ENCODE measurements around the gene UHMK1. TPM values are rescaled to one million over a fixed set of nuclear protein-coding genes. Genes with fewer than 3 reads are reported as not detected.
"Not testable (repeated sequence)": the region's sequence is repeated elsewhere in the genome, so short reads cannot be mapped to it uniquely, and the experiment has no call there.

Gene UHMK1
- total RNA-seq, 8 experiments from 2014 or later: 26.7 to 79.7 (median 36.7) TPM

DNA sequence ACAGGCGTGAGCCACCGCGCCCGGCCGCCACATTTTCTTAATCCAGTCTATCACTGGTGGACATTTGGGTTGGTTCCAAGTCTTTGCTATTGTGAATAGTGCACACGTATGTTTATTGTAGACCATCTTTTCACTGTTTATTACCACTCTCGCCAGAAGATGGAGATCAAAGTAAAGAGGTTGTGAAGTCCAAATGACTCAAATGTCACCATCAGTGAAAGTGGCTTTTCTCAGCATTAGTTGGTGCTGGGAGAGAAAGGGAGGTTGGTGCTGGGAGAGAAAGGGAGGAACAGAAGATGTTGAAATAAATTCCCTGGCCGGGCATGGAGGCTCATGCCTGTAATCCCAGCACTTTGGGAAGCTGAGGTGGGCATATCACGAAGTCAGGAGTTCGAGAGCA, 10.4 kb upstream of the UHMK1 start:
- 43 to 96% (median 84%) methylated on average over 1 to 5 of the region's 10 CpGs; no CpG with 5 or more reads in 3 of the 10 experiments for WGBS, 10 experiments
- in situ Hi-C loops (cut with MboI; ENCODE audit: low pct_unique_long_range_greater_than_20kb in 2 of 9, low sequenced_read_pairs in 9 of 9, unreplicated experiment in 9 of 9): no loop called here
- Histone ChIP-seq H3K4me1 (replicated peaks in 1 of 2) (no peaks in the 10 kb centered on the region), H3K27ac (no peak overlapping the region), H3K4me3 (no peak overlapping the region)
- no peak for ATAC-seq (replicated peaks in 6 of 8)

DNA sequence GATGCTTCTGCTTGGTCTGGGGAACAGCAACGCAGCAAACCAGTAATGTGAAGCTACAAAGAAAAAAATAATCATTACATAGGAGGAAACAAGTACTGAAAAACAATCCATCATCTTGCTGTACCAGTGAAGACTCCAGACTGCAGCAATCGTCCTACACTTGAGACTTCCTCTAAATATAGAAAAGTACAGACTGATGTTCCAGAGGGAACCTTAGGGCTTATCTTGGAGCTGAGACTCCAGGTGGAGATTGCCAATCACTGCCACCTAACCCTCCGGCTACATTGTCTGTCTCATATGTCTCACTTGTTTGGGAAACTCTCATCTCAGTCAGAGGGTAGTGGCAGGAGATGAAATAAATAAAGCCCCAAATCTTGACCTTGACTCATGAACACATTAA, 9.4 kb upstream of the UHMK1 start:
- H3K4me1 ChIP-seq (replicated peaks in 1 of 2): no peaks in the 10 kb centered on the region
- no peak for ATAC-seq (replicated peaks in 6 of 8)
- 17 to 100% (median 61%) methylated on average over 1 to 3 of the region's 3 CpGs for WGBS, 10 experiments
- H3K27ac ChIP-seq: no peak overlapping the region
- in situ Hi-C loops (cut with MboI; ENCODE audit: low pct_unique_long_range_greater_than_20kb in 2 of 9, low sequenced_read_pairs in 9 of 9, unreplicated experiment in 9 of 9): no loop called here
- H3K4me3 ChIP-seq: no peak overlapping the region

- peak in 1 of 8 experiments; percentile 3 for ATAC-seq (replicated peaks in 6 of 8)
- H3K4me3 ChIP-seq; in situ Hi-C loops (cut with MboI; ENCODE audit: low pct_unique_long_range_greater_than_20kb in 2 of 9, low sequenced_read_pairs in 9 of 9, unreplicated experiment in 9 of 9); H3K27ac ChIP-seq: not testable (repeated sequence)
- WGBS, 10 experiments: 27 to 92% (median 70%) methylated on average over 2 to 6 of the region's 6 CpGs; no CpG with 5 or more reads in 2 of the 10 experiments
- H3K4me1 ChIP-seq (replicated peaks in 1 of 2): peaks cover 15% of the 10 kb centered on the region in 2 donors
Measured at GRCh38 chr1:162495531-162496233, 1.9 kb upstream of the UHMK1 start.

GRCh38 chr1:162497104-162497722, 405 bp upstream of the UHMK1 start:
- Histone ChIP-seq H3K27ac (peak overlapping the region; percentile 85 to 86), H3K4me3 (peak overlapping the region; percentile 77 to 100 (median 98)), H3K4me1 (replicated peaks in 1 of 2) (peaks cover 15% of the 10 kb centered on the region in 2 donors)
- in situ Hi-C loops (cut with MboI; ENCODE audit: low pct_unique_long_range_greater_than_20kb in 2 of 9, low sequenced_read_pairs in 9 of 9, unreplicated experiment in 9 of 9): no loop called here
- ATAC-seq (replicated peaks in 6 of 8): no peak
- WGBS, 10 experiments: 0 to 62% (median 44%) methylated on average over 1 to 13 of the region's 13 CpGs

DNA sequence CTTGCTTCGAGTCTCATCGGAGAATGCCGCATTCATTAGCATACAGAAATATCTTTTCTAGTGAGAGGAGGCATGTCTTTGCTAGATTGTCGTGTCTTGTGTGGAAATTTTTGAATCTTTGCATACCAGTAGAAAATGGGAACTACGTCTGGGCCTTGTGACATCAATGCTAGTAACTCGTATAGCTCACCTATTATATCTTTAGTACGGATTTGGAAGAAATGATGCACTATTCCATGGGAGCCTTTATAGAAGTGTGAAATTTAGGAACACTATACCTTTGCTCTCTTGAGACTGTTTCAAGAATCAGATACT, 835 bp downstream of the UHMK1 start:
- Histone ChIP-seq H3K4me1 (replicated peaks in 1 of 2) (peaks cover 15% of the 10 kb centered on the region in 2 donors), H3K4me3 (peak overlapping the region; percentile 77 to 100 (median 98)), H3K27ac (no peak overlapping the region)
- in situ Hi-C loops (cut with MboI; ENCODE audit: low pct_unique_long_range_greater_than_20kb in 2 of 9, low sequenced_read_pairs in 9 of 9, unreplicated experiment in 9 of 9): no loop called here
- peak in 2 of 8 experiments; percentile 7 to 26 for ATAC-seq (replicated peaks in 6 of 8)
- 0 to 11% (median 0%) methylated on average over 2 to 7 of the region's 7 CpGs; no CpG with 5 or more reads in 2 of the 10 experiments for WGBS, 10 experiments

- in situ Hi-C loops (cut with MboI; ENCODE audit: low pct_unique_long_range_greater_than_20kb in 2 of 9, low sequenced_read_pairs in 9 of 9, unreplicated experiment in 9 of 9): no loop called here
- H3K4me3 ChIP-seq: no peak overlapping the region
- H3K27ac ChIP-seq: no peak overlapping the region
- WGBS, 10 experiments: 30 to 100% (median 91%) methylated on average over 1 to 2 of the region's 2 CpGs; no CpG with 5 or more reads in 2 of the 10 experiments
- H3K4me1 ChIP-seq (replicated peaks in 1 of 2): peaks cover 15% of the 10 kb centered on the region in 2 donors
- no peak for ATAC-seq (replicated peaks in 6 of 8)
Measured at GRCh38 chr1:162500805-162501204, 3.2 kb downstream of the UHMK1 start.

DNA sequence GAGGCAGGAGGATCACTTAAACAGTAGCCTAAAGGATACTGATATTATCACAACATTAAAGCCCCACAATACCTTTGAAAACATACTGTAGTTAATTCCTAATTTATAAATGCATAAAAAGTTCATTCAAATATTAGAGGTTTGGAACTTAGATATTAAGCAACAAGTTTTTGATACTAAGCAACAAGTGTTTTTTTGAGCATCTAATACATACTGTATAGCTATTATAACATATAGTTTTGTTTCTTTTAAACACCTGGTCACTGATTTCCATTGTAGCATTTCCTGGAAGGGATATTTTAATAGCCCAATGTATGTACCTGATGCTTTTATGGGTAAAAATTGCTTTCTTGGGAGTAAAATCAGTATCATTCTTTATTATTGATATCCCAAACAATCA, 4.5 kb downstream of the UHMK1 start:
- in situ Hi-C loops (cut with MboI; ENCODE audit: low pct_unique_long_range_greater_than_20kb in 2 of 9, low sequenced_read_pairs in 9 of 9, unreplicated experiment in 9 of 9): no loop called here
- no peak for ATAC-seq (replicated peaks in 6 of 8)
- H3K4me3 ChIP-seq: no peak overlapping the region

DNA sequence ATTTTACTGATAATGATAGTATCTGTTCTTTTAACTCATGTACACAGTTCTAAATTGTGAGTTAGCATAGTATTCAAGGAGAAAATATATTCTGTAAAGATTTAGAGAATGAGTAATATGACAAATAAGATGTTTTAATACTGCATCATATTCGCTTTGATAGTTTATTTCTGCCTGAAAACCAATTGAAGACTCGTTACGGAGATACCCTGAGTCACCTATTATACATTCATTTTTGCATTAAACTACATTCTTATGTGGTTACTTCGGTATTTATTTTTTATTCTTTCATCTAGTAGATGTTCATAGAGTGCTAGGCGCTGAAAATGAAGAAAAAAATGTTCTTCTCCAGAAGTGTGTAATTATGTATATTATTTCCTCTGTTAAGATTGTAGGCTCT, 5.3 kb downstream of the UHMK1 start:
- ATAC-seq (replicated peaks in 6 of 8): no peak
- no peak overlapping the region for H3K27ac ChIP-seq

More for the DNA sequence above, 4.5 kb downstream of the UHMK1 start:
- Histone ChIP-seq H3K4me1 (replicated peaks in 1 of 2) (peaks cover 15% of the 10 kb centered on the region in 2 donors), H3K27ac (no peak overlapping the region)

DNA sequence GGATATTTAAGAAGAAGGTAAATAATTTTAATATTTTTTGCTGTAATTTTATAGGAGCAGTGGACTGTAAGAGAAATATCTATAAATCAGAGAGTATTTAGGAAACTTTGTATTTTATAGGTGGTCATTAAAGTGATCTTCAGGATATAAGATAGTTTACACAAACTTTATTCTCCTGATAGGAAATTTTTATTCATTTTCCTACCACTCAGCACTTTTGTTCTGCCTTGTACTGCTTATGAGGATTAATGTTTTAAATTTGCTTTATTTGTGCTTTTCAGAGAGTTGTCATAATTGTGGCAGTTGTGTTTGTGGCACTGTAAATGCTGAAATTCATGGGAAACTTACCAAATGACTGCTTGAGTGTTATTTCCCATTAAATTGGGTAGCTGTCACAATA, 29.7 kb downstream of the UHMK1 start:
- H3K4me1 ChIP-seq (replicated peaks in 1 of 2): no peaks in the 10 kb centered on the region
- no peak for ATAC-seq (replicated peaks in 6 of 8)
- in situ Hi-C loops (cut with MboI; ENCODE audit: low pct_unique_long_range_greater_than_20kb in 2 of 9, low sequenced_read_pairs in 9 of 9, unreplicated experiment in 9 of 9): no loop called here
- H3K4me3 ChIP-seq: no peak overlapping the region
- no peak overlapping the region for H3K27ac ChIP-seq

More for the DNA sequence above, 5.3 kb downstream of the UHMK1 start:
- 15 to 100% (median 90%) methylated on average over 1 to 5 of the region's 5 CpGs; no CpG with 5 or more reads in 1 of the 10 experiments for WGBS, 10 experiments
- Histone ChIP-seq H3K4me1 (replicated peaks in 1 of 2) (peaks cover 12 to 15% of the 10 kb centered on the region in 2 donors), H3K4me3 (no peak overlapping the region)
- in situ Hi-C loops (cut with MboI; ENCODE audit: low pct_unique_long_range_greater_than_20kb in 2 of 9, low sequenced_read_pairs in 9 of 9, unreplicated experiment in 9 of 9): no loop called here

DNA sequence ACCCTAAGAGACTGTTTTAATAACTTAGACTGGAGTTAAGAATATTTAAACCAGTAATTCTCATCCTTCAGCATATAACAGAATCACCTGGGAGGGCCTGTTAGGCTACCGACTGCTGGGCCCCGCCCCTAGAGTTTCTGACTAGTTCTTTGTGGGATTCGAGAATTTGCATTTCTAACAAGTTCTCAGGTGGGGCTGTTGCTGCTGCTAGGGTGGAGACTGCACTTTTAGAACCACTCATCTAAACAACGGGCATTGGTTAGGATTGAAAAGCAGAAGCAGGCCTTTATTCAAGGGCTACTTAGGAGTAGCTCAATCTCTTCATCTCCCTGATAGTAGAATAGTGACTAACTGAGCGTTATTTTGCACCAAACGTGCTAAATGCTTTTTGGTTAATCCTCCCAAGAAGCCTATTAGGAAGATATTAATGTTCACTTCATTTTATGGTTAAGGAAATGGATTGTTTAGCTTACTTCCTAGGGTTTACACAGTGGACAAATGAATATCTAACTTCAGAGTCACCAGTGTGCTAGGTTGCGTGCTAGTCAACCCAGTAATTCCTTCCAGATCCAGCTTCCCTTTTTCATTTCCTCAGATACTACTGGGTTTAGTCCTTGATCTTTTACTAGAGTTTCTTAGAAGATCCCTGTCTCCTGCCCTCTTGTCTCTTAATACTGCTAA, 32.8 kb downstream of the UHMK1 start:
- 37 to 100% (median 69%) methylated on average over 1 to 6 of the region's 7 CpGs for WGBS, 10 experiments
- no peak overlapping the region for H3K4me3 ChIP-seq
- in situ Hi-C loops (cut with MboI; ENCODE audit: low pct_unique_long_range_greater_than_20kb in 2 of 9, low sequenced_read_pairs in 9 of 9, unreplicated experiment in 9 of 9): no loop called here
- no peaks in the 10 kb centered on the region for H3K4me1 ChIP-seq (replicated peaks in 1 of 2)
- peak in 2 of 8 experiments; percentile 51 to 93 for ATAC-seq (replicated peaks in 6 of 8)
- no peak overlapping the region for H3K27ac ChIP-seq

GRCh38 chr1:162530988-162531319, 33.3 kb downstream of the UHMK1 start:
- Histone ChIP-seq H3K4me3 (no peak overlapping the region), H3K4me1 (replicated peaks in 1 of 2) (no peaks in the 10 kb centered on the region), H3K27ac (no peak overlapping the region)
- in situ Hi-C loops (cut with MboI; ENCODE audit: low pct_unique_long_range_greater_than_20kb in 2 of 9, low sequenced_read_pairs in 9 of 9, unreplicated experiment in 9 of 9): no loop called here
- WGBS, 10 experiments: 70 to 100% (median 89%) methylated on average over 1 of the region's 1 CpG; no CpG with 5 or more reads in 6 of the 10 experiments
- ATAC-seq (replicated peaks in 6 of 8): no peak

- Histone ChIP-seq H3K4me1 (replicated peaks in 1 of 2) (no peaks in the 10 kb centered on the region), H3K4me3 (no peak overlapping the region), H3K27ac (no peak overlapping the region)
- no peak for ATAC-seq (replicated peaks in 6 of 8)
- in situ Hi-C loops (cut with MboI; ENCODE audit: low pct_unique_long_range_greater_than_20kb in 2 of 9, low sequenced_read_pairs in 9 of 9, unreplicated experiment in 9 of 9): no loop called here
- WGBS, 10 experiments: 56 to 88% (median 77%) methylated on average over 1 of the region's 1 CpG; no CpG with 5 or more reads in 4 of the 10 experiments
Measured at GRCh38 chr1:162535501-162535900, 37.9 kb downstream of the UHMK1 start.

GRCh38 chr1:162536511-162536910, 38.9 kb downstream of the UHMK1 start:
- no peak for ATAC-seq (replicated peaks in 6 of 8)
- Histone ChIP-seq H3K27ac (no peak overlapping the region), H3K4me3 (no peak overlapping the region), H3K4me1 (replicated peaks in 1 of 2) (no peaks in the 10 kb centered on the region)
- in situ Hi-C loops (cut with MboI; ENCODE audit: low pct_unique_long_range_greater_than_20kb in 2 of 9, low sequenced_read_pairs in 9 of 9, unreplicated experiment in 9 of 9): no loop called here
- WGBS, 10 experiments: 0 to 100% (median 81%) methylated on average over 1 to 2 of the region's 2 CpGs; no CpG with 5 or more reads in 4 of the 10 experiments
